Progenitor cell of endocrine pancreas (in vitro differentiated cells): ENCODE measurements around the gene AMELX. TPM values are rescaled to one million over a fixed set of nuclear protein-coding genes. Genes with fewer than 3 reads are reported as not detected.

Source experiments
- DNase-seq: peaks from one replicate; pipeline ENCODE4 v3.0.0; 2021; ENCODE audit warnings: low spot score; ENCODE audit not compliant: unreplicated experiment
- H3K27ac Mint-ChIP-seq: 2 replicates; pipeline ENCODE4 v1.8.0; 2021; ENCODE audit warnings: mild to moderate bottlenecking, moderate library complexity, mixed read lengths
- H3K27me3 Mint-ChIP-seq: 2 replicates; pipeline ENCODE4 v1.8.0; 2021; ENCODE audit warnings: mixed read lengths
- H3K36me3 Mint-ChIP-seq: 2 replicates; pipeline ENCODE4 v1.8.0; 2022; ENCODE audit warnings: mixed read lengths; ENCODE audit not compliant: insufficient read depth
- H3K4me1 Mint-ChIP-seq: 2 replicates; pipeline ENCODE4 v1.8.0; 2021; ENCODE audit warnings: low read depth, mixed read lengths
- H3K4me3 Mint-ChIP-seq: 2 replicates; pipeline ENCODE4 v1.8.0; 2021; ENCODE audit warnings: low read depth, mild to moderate bottlenecking, moderate library complexity, mixed read lengths
- H3K9me3 Mint-ChIP-seq: 2 replicates; pipeline ENCODE4 v1.8.0; 2021; ENCODE audit warnings: low read depth, mixed read lengths
- total RNA-seq: library from RNA; stranded (reverse); gene quantifications from 2 replicates; pipeline ENCODE4 v1.2.1, GENCODE V29; 2021
- TF ChIP-seq, protein P1 (sequence below): fragments of 200-600 bp; sonication (generic); IDR thresholded peaks from one replicate; pipeline ENCODE4 v1.5.0; 2021; ENCODE audit warnings: antibody characterized with exemption, mild to moderate bottlenecking; ENCODE audit not compliant: unreplicated experiment

Gene AMELX
- total RNA-seq, 1 donor from 2014 or later, result not detected

DNA sequence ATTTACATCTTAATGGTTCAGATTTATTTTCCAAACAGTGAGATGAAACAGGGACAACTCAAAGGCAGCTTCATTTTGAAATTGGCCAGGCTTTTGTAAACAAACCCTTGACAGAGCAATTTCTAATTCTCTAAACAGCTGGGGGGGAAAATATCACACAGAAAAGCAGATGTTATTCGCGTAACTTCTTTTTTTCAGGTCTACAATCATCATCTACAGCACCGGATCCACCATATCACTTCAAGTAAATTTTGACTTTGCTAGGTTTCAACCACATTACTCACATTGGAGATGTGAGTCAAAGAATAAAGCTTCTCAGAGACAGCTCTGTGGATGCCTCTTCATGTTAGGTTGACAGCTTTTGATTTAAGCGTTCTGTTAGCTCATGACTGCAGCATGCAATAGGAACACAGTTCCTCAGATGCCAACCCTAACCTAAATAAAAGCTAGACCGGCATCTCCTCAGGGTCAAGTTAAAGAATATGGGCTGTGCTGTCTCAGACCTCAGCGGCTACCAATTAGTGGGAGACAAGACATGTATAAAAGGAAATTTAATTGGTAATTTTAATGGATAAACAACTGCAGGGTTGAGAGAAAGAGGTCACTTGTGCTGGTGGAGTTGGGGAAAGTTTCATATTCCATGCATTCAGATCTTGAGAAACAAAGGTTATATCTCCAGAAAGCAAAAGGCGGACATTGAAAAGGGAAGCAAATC, 26.8 kb downstream of the AMELX start:
- peaks cover 10% of the 10 kb centered on the region for H3K9me3 Mint-ChIP-seq
- H3K4me1 Mint-ChIP-seq, result no peaks in the 10 kb centered on the region
- TF ChIP-seq, protein P1, sequence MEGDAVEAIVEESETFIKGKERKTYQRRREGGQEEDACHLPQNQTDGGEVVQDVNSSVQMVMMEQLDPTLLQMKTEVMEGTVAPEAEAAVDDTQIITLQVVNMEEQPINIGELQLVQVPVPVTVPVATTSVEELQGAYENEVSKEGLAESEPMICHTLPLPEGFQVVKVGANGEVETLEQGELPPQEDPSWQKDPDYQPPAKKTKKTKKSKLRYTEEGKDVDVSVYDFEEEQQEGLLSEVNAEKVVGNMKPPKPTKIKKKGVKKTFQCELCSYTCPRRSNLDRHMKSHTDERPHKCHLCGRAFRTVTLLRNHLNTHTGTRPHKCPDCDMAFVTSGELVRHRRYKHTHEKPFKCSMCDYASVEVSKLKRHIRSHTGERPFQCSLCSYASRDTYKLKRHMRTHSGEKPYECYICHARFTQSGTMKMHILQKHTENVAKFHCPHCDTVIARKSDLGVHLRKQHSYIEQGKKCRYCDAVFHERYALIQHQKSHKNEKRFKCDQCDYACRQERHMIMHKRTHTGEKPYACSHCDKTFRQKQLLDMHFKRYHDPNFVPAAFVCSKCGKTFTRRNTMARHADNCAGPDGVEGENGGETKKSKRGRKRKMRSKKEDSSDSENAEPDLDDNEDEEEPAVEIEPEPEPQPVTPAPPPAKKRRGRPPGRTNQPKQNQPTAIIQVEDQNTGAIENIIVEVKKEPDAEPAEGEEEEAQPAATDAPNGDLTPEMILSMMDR, result no peak

DNA sequence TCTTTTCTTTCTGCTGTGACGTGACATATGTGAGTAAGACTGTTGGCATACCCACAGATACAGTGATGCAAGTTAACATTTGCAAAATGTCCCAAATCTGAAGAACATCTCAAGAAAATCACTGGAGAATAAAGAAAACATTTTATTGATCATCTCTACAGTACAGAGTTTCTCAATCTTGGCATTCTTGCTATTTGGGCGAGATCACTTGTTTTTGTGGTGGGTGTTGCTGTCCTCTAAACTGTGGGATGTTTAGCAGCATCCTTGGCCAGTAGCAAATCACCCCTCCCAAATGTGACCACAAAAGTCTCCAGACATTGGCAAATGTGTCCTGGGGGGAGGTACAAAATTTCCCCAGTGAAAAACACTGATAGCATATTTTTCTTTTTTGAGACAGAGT, 28.8 kb downstream of the AMELX start:
- H3K27me3 Mint-ChIP-seq, result no peaks in the 10 kb centered on the region
- H3K9me3 Mint-ChIP-seq, result peaks cover 7% of the 10 kb centered on the region
- TF ChIP-seq, protein P1, result no peak
- H3K4me3 Mint-ChIP-seq, result no peak overlapping the region
- no peak for DNase-seq
- no peak overlapping the region for H3K27ac Mint-ChIP-seq
- peaks cover under 1% of the 10 kb centered on the region for H3K4me1 Mint-ChIP-seq
- no peaks in the 10 kb centered on the region for H3K36me3 Mint-ChIP-seq

More for the DNA sequence above, 26.8 kb downstream of the AMELX start:
- Mint-ChIP-seq H3K36me3 (no peaks in the 10 kb centered on the region), H3K27ac (no peak overlapping the region), H3K4me3 (no peak overlapping the region), H3K27me3 (no peaks in the 10 kb centered on the region)
- no peak for DNase-seq

DNA sequence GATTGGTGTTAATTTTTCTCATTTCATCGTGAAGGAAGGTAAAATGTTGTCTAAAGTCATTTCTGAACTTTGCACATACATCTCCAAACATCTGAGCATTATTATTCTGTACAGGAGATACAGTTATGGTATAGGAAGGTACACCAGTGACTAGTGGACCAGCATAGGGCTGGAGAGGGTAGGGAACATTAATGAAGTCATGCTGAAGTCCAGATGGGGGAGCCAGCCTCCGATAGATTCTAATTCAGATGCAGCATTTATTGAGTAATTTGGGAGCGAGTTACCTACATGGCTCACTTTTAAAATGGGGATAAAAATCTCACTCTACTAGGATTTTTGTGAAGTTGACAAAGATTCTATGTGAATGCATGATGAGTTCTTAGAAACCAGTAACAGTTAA, 34.9 kb downstream of the AMELX start:
- TF ChIP-seq, protein P1, result no peak
- Mint-ChIP-seq H3K9me3 (peaks cover 12% of the 10 kb centered on the region), H3K36me3 (no peaks in the 10 kb centered on the region), H3K4me3 (no peak overlapping the region), H3K4me1 (peaks cover 29% of the 10 kb centered on the region), H3K27ac (peak overlapping the region; percentile 41), H3K27me3 (no peaks in the 10 kb centered on the region)
- no peak for DNase-seq

DNA sequence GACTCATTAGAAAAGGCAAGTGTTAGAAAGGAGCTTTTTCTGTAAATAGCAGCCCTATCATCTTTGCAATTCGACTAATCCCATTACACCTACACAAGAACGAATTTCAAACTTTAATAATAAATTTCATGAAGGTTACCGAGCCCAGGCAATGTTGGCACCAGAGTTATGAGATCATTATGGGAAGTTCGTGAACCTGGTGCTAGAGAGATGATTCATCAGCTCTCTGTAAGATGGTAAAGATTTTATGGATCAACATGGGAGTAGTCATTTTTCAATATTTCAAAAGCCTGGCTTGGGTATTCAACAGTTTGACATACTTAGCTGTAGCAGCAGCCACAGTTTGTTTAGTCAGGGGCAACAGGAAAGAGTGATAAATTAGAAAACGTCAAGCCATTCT, 35.8 kb downstream of the AMELX start:
- Mint-ChIP-seq H3K9me3 (peaks cover 13% of the 10 kb centered on the region), H3K36me3 (no peaks in the 10 kb centered on the region), H3K27ac (no peak overlapping the region), H3K27me3 (no peaks in the 10 kb centered on the region), H3K4me3 (no peak overlapping the region), H3K4me1 (peaks cover 29% of the 10 kb centered on the region)
- no peak for DNase-seq
- TF ChIP-seq, protein P1, result no peak

DNA sequence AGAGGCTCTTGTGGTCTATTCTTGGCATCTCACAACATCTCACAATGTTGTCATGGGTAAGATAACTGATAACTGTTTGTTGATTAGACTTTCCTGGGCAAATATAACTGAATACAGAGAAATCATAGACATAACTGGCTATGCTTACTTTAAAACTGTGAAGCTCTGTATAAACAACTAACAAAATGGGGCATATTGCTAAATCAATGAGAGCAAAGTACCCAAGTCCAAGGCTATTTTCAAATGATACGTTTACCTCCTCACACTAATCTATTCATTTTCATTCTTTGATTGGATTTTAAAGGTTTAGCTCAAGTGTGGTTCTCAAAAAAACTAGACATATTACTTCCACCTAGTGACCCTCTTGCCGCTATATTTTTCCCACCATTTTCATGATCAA, 38.6 kb downstream of the AMELX start:
- H3K36me3 Mint-ChIP-seq, result no peaks in the 10 kb centered on the region
- no peak overlapping the region for H3K4me3 Mint-ChIP-seq
- H3K27ac Mint-ChIP-seq, result no peak overlapping the region
- DNase-seq, result no peak
- TF ChIP-seq, protein P1, result no peak
- H3K9me3 Mint-ChIP-seq, result peaks cover 14% of the 10 kb centered on the region
- H3K27me3 Mint-ChIP-seq, result no peaks in the 10 kb centered on the region
- H3K4me1 Mint-ChIP-seq, result peaks cover 29% of the 10 kb centered on the region
